Measurements from ENCODE around the gene NDUFAF7.
A peak's percentile ranks its signal among the peaks of the same experiment; 100 is the strongest.
"Not testable (repeated sequence)": the region's sequence is repeated elsewhere in the genome, so short reads cannot be mapped to it uniquely, and the experiment has no call there.

The NDUFAF7 gene

GRCh38 chr2:37231241-37232130 is at the start of gene NDUFAF7, which contains the start of gene CEBPZ:
Gene NDUFAF7, plus strand, starts transcription at chr2:37231658. Its CDS starts 48 bp downstream, at chr2:37231706.
Gene CEBPZ, minus strand, starts transcription at chr2:37231596. Its CDS starts 29 bp downstream, at chr2:37231567.
- DNase-seq: peak; percentile 95

GRCh38 chr2:37181726-37182684 is 49.5 kb upstream of the NDUFAF7 start:
- DNase-seq: no peak

- no peak for DNase-seq
Measured at GRCh38 chr2:37188570-37188969, 42.9 kb upstream of the NDUFAF7 start, which contains the start of gene SULT6B1. Gene SULT6B1, minus strand, starts transcription at chr2:37188670. Its CDS starts 30 bp downstream, at chr2:37188640.

- DNase-seq: peak; percentile 86
Measured at GRCh38 chr2:37189452-37190153, 41.9 kb upstream of the NDUFAF7 start.

GRCh38 chr2:37190290-37190689 is 41.2 kb upstream of the NDUFAF7 start:
- no peak for DNase-seq

GRCh38 chr2:37191253-37191652 is 40.2 kb upstream of the NDUFAF7 start:
- DNase-seq: no peak

- DNase-seq: no peak
Measured at GRCh38 chr2:37191747-37192146, 39.7 kb upstream of the NDUFAF7 start.

GRCh38 chr2:37192551-37192950 is 38.9 kb upstream of the NDUFAF7 start:
- no peak for DNase-seq

- DNase-seq: not testable (repeated sequence)
Measured at GRCh38 chr2:37195862-37196319, 35.6 kb upstream of the NDUFAF7 start.

GRCh38 chr2:37196320-37197195 is 34.9 kb upstream of the NDUFAF7 start, which contains the start of gene CEBPZOS:
Gene CEBPZOS, plus strand, starts transcription at chr2:37196496. Its CDS starts 3,209 bp downstream, at chr2:37199705.
- DNase-seq: peak; percentile 85

GRCh38 chr2:37198681-37199065 is 32.8 kb upstream of the NDUFAF7 start:
- no peak for DNase-seq

GRCh38 chr2:37201208-37201607 is 30.2 kb upstream of the NDUFAF7 start:
- no peak for DNase-seq

- DNase-seq: no peak
Measured at GRCh38 chr2:37201766-37202165, 29.7 kb upstream of the NDUFAF7 start.

GRCh38 chr2:37203708-37204107 is 27.8 kb upstream of the NDUFAF7 start:
- DNase-seq: no peak

- DNase-seq: not testable (repeated sequence)
Measured at GRCh38 chr2:37205071-37205661, 26.3 kb upstream of the NDUFAF7 start.

GRCh38 chr2:37205689-37206341 is 25.6 kb upstream of the NDUFAF7 start:
- no peak for DNase-seq

GRCh38 chr2:37206760-37207159 is 24.7 kb upstream of the NDUFAF7 start:
- DNase-seq: not testable (repeated sequence)

- no peak for DNase-seq
Measured at GRCh38 chr2:37211212-37211611, 20.2 kb upstream of the NDUFAF7 start.

- DNase-seq: no peak
Measured at GRCh38 chr2:37211939-37212338, 19.5 kb upstream of the NDUFAF7 start.

GRCh38 chr2:37215250-37215649 is 16.2 kb upstream of the NDUFAF7 start:
- peak; percentile 36 for DNase-seq

All from inflammatory macrophage treated with lipopolysaccharide for 4 hours (primary cell).